ENCODE results near the gene VWF. TPM values are rescaled to one million over a fixed set of nuclear protein-coding genes. Genes with fewer than 3 reads are reported as not detected.

Gene VWF
- total RNA-seq, 1 donor from 2014 or later = 468 TPM

DNA sequence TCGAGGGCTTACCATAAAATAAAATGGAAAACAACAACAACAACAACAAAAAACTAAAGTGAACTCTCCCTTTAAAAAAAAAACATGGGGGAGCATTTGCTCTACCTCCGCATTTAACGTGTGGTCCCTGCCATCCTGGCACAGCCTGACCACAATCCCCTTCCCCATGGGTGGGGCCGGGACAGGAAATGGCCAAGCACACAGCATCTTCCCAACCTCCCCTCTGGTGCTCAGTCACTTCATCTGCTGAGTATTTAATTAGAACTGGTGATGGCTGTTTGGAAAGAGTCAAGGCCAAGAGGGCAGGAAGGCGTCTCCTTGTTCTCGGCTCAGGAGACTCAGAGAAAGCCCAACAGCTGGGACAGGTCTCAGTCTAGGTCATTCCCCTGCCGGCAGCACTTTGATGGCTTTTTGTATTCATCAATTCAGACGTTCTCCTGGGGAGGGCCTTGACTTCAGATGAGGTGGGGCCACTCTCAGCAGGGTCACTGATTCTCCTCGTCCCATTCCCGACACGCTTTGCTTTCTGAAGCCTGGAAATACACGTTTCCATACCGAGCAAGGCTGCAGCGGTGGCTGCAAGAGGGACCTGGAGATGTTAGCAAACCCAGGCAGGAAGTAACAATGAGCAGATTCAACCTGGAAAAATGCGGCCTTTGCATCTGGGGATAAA lies 223.8 kb downstream of the VWF start:
- DNase-seq (no peak), ATAC-seq (no peak)
- intact Hi-C loops (cut with DNase I) = no loop called here
- H3K36me3 ChIP-seq = peaks cover 3% of the 10 kb centered on the region
- H3K4me3 ChIP-seq = no peak overlapping the region
- no peaks in the 10 kb centered on the region for H3K9me3 ChIP-seq
- no peaks in the 10 kb centered on the region for H3K27me3 ChIP-seq (ENCODE audit: low read depth)
- H3K4me1 ChIP-seq = no peaks in the 10 kb centered on the region
- no peak overlapping the region for H3K27ac ChIP-seq
- TF ChIP-seq, protein P1, sequence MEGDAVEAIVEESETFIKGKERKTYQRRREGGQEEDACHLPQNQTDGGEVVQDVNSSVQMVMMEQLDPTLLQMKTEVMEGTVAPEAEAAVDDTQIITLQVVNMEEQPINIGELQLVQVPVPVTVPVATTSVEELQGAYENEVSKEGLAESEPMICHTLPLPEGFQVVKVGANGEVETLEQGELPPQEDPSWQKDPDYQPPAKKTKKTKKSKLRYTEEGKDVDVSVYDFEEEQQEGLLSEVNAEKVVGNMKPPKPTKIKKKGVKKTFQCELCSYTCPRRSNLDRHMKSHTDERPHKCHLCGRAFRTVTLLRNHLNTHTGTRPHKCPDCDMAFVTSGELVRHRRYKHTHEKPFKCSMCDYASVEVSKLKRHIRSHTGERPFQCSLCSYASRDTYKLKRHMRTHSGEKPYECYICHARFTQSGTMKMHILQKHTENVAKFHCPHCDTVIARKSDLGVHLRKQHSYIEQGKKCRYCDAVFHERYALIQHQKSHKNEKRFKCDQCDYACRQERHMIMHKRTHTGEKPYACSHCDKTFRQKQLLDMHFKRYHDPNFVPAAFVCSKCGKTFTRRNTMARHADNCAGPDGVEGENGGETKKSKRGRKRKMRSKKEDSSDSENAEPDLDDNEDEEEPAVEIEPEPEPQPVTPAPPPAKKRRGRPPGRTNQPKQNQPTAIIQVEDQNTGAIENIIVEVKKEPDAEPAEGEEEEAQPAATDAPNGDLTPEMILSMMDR (IDR thresholded peaks at IDR 0.05) = no peak

DNA sequence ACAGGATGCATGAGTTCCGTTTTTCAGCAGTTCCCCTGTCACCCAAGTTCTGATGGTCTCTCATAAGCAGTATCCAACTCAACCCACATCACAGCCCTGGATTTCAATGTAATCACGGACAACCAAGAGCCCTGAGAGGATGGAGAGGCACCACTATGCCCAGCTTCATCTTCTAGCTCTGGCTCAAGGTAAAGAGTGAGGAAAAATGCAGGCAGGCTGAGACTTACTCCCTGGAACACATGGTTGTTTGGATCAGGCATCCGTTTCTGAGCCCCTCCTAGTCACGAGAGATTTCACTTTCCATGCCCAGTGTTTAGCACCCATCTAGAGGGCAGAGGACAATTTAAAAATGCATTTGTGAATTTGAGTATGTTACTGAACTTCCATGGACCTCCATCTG lies 224.4 kb downstream of the VWF start:
- no peaks in the 10 kb centered on the region for H3K27me3 ChIP-seq (ENCODE audit: low read depth)
- intact Hi-C loops (cut with DNase I) = no loop called here
- H3K36me3 ChIP-seq = peaks cover 3% of the 10 kb centered on the region
- no peaks in the 10 kb centered on the region for H3K9me3 ChIP-seq
- no peak overlapping the region for H3K27ac ChIP-seq
- no peaks in the 10 kb centered on the region for H3K4me1 ChIP-seq
- TF ChIP-seq, protein P1 (IDR thresholded peaks at IDR 0.05) = no peak
- DNase-seq (no peak), ATAC-seq (no peak)
- no peak overlapping the region for H3K4me3 ChIP-seq

DNA sequence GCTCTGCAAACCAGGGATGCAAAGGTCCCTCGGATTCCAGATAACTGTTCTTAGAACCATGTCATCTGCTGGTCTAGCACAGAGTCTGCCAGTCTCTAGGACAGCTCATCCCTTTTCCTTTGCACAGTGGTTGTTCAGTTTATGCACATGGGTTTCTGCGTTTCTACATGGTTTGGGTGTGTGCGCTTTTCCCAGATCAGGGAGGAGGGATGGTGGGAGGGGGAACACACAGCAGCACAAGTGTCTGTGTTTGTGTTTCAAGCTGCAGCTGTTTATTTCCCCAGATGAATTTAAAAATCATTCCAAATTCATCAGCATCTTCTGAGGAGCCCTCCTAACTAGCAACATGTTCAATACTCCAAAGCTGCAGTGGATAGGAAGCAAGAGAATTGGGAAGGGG lies 224.8 kb downstream of the VWF start:
- DNase-seq (no peak), ATAC-seq (no peak)
- Histone ChIP-seq H3K4me3 (no peak overlapping the region), H3K36me3 (peaks cover 3% of the 10 kb centered on the region), H3K27me3 (ENCODE audit: low read depth) (no peaks in the 10 kb centered on the region), H3K4me1 (no peaks in the 10 kb centered on the region), H3K9me3 (no peaks in the 10 kb centered on the region), H3K27ac (no peak overlapping the region)
- TF ChIP-seq, protein P1 (IDR thresholded peaks at IDR 0.05) = no peak
- intact Hi-C loops (cut with DNase I) = no loop called here

DNA sequence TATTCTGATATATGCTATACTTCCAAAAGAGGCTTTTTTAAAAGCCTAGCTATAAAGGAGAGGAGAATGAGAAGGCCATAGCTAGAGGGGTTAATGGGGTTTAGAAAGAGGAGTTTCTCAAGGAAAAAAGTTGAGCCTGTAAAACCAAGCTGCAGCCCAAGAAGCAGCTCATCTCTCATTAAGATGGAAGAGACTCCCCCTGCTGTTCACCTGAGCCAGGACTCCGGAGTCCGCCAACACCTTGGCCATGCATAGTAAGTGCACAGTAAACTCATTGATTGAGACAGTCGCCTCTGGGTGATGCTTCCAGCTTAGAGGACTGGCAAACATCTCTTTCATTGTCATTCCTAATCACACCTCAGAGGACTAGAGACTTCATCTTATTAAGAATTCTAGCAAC lies 225.6 kb downstream of the VWF start:
- peaks cover 3% of the 10 kb centered on the region for H3K36me3 ChIP-seq
- intact Hi-C loops (cut with DNase I) = no loop called here
- no peaks in the 10 kb centered on the region for H3K27me3 ChIP-seq (ENCODE audit: low read depth)
- TF ChIP-seq, protein P1 (IDR thresholded peaks at IDR 0.05) = no peak
- ATAC-seq (no peak), DNase-seq (no peak)
- no peaks in the 10 kb centered on the region for H3K9me3 ChIP-seq
- H3K4me3 ChIP-seq = no peak overlapping the region
- no peak overlapping the region for H3K27ac ChIP-seq
- no peaks in the 10 kb centered on the region for H3K4me1 ChIP-seq

Other genes with a start within 250 kb of the VWF start
- gene ANO2, start 179.4 kb downstream of the VWF start, total RNA-seq = 22.2 TPM
- 437 TPM for gene CD9, start 75.7 kb upstream of the VWF start, total RNA-seq
- 2.9 TPM for gene PLEKHG6, start 186.0 kb upstream of the VWF start, total RNA-seq
- gene TNFRSF1A, start 217.4 kb upstream of the VWF start, total RNA-seq = 165 TPM

All from lower lobe of right lung (tissue), 2 donors.